SIG-M5 (cell line): ENCODE data around the gene USH1C.

Experiments
- DNase-seq: peaks from one replicate; lab custom pipeline; 2025; lab: John Stamatoyannopoulos, UW

Gene USH1C

GRCh38 chr11:17547051-17547577, 2.9 kb upstream of the USH1C start, which contains the start of gene OTOG:
OTOG (plus strand) TSS chr11:17547259; CDS start chr11:17547373, 114 bp downstream.
- DNase-seq: no peak

GRCh38 chr11:17546240-17546639, 2.0 kb upstream of the USH1C start:
- DNase-seq: no peak

GRCh38 chr11:17543574-17544180, 539 bp downstream of the USH1C start:
- no peak for DNase-seq

GRCh38 chr11:17543041-17543440, 1.2 kb downstream of the USH1C start:
- DNase-seq: no peak

GRCh38 chr11:17542249-17542648, 2.0 kb downstream of the USH1C start:
- DNase-seq: no peak

- DNase-seq: no peak
Measured at GRCh38 chr11:17541330-17541885, 2.8 kb downstream of the USH1C start.

- DNase-seq: no peak
Measured at GRCh38 chr11:17540807-17541206, 3.4 kb downstream of the USH1C start.

- DNase-seq: no peak
Measured at GRCh38 chr11:17538731-17539130, 5.5 kb downstream of the USH1C start.

GRCh38 chr11:17538054-17538453, 6.2 kb downstream of the USH1C start:
- DNase-seq: no peak

GRCh38 chr11:17537261-17537660, 7.0 kb downstream of the USH1C start:
- DNase-seq: no peak

- no peak for DNase-seq
Measured at GRCh38 chr11:17535488-17535887, 8.7 kb downstream of the USH1C start.

GRCh38 chr11:17533778-17534415, 10.3 kb downstream of the USH1C start:
- no peak for DNase-seq

- no peak for DNase-seq
Measured at GRCh38 chr11:17533341-17533740, 10.9 kb downstream of the USH1C start.

GRCh38 chr11:17532784-17533183, 11.4 kb downstream of the USH1C start:
- no peak for DNase-seq

- DNase-seq: no peak
Measured at GRCh38 chr11:17531636-17532113, 12.5 kb downstream of the USH1C start.

GRCh38 chr11:17531071-17531600, 13.1 kb downstream of the USH1C start:
- no peak for DNase-seq

- no peak for DNase-seq
Measured at GRCh38 chr11:17529844-17530185, 14.4 kb downstream of the USH1C start.

GRCh38 chr11:17528906-17529843, 15.0 kb downstream of the USH1C start:
- DNase-seq: no peak

- no peak for DNase-seq
Measured at GRCh38 chr11:17528181-17528691, 16.0 kb downstream of the USH1C start.

GRCh38 chr11:17527628-17527995, 16.6 kb downstream of the USH1C start:
- no peak for DNase-seq

GRCh38 chr11:17526931-17527627, 17.1 kb downstream of the USH1C start:
- DNase-seq: no peak
